Muscle of leg (tissue), 11 donors: ENCODE data around the gene ALDH5A1. TPM values are rescaled to one million over a fixed set of nuclear protein-coding genes. Genes with fewer than 3 reads are reported as not detected.

Source experiments
- DNase-seq: peaks from one replicate; pipeline ENCODE4 v3.0.0; 2013
- H3K27ac ChIP-seq: one replicate; pipeline ENCODE4 v1.5.1; 2013; ENCODE audit warnings: mild to moderate bottlenecking, low read length, control low read depth
- H3K27me3 ChIP-seq: one replicate; pipeline ENCODE4 v1.6.1; 2013; ENCODE audit warnings: low read length; ENCODE audit not compliant: control insufficient read depth, insufficient read depth
- H3K36me3 ChIP-seq: one replicate; pipeline ENCODE4 v1.6.1; 2013; ENCODE audit warnings: low read length; ENCODE audit not compliant: control insufficient read depth, insufficient read depth
- H3K4me1 ChIP-seq: one replicate; pipeline ENCODE4 v1.6.1; 2013; ENCODE audit warnings: low read length; ENCODE audit not compliant: control insufficient read depth, insufficient read depth
- H3K4me3 ChIP-seq: one replicate; pipeline ENCODE4 v1.5.1; 2013; ENCODE audit warnings: low read length, control low read depth
- H3K9me3 ChIP-seq: replicated peaks from 2 replicates; pipeline ENCODE4 v1.6.1; 2013; ENCODE audit warnings: low read depth, low read length; ENCODE audit not compliant: control insufficient read depth
- WGBS: methylation state at CpG from one replicate; pipeline ENCODE4 v1.1.5; 2013; ENCODE audit warnings: missing lambda C conversion rate; ENCODE audit not compliant: insufficient coverage; 5-methylcytosine and 5-hydroxymethylcytosine counted together
- polyA plus RNA-seq, 8 donors: library from polyadenylated mRNA; unstranded; fragments of 120-200 nt; gene quantifications; one replicate each; pipeline versions ENCODE4 v1.2.1 to v1.2.3, GENCODE V29; 2013; ENCODE audit warnings: inconsistent platforms in 1 of 8, low replicate concordance in 1 of 8; ENCODE audit not compliant: insufficient read length in 8 of 8, insufficient read depth in 1 of 8
- total RNA-seq: library from RNA; stranded (reverse); fragments of 120-200 nt; gene quantifications from one replicate; pipeline ENCODE4 v1.2.4, GENCODE V29; 2013

Gene ALDH5A1
- total and polyA plus RNA-seq, 9 donors: 5.9 to 9.4 (median 8.2) TPM

- H3K4me1 ChIP-seq: no peaks in the 10 kb centered on the region
- no peaks in the 10 kb centered on the region for H3K27me3 ChIP-seq
- H3K9me3 ChIP-seq: no peaks in the 10 kb centered on the region
- no peak overlapping the region for H3K27ac ChIP-seq
- peak; percentile 23 for DNase-seq
- WGBS: 74% methylated on average over 9 of the region's 13 CpGs
- H3K4me3 ChIP-seq: no peak overlapping the region
- H3K36me3 ChIP-seq: peaks cover 10% of the 10 kb centered on the region
Observed at GRCh38 chr6:24522228-24523176, 27.7 kb downstream of the ALDH5A1 start.

- Histone ChIP-seq H3K4me3 (no peak overlapping the region), H3K4me1 (no peaks in the 10 kb centered on the region), H3K36me3 (peaks cover 2% of the 10 kb centered on the region), H3K9me3 (no peaks in the 10 kb centered on the region), H3K27me3 (no peaks in the 10 kb centered on the region), H3K27ac (no peak overlapping the region)
- WGBS: no CpG with 5 or more reads among the region's 3 CpGs
- no peak for DNase-seq
Observed at GRCh38 chr6:24524329-24524728, 29.6 kb downstream of the ALDH5A1 start.

- H3K9me3 ChIP-seq: no peaks in the 10 kb centered on the region
- peak; percentile 39 for DNase-seq
- no peaks in the 10 kb centered on the region for H3K27me3 ChIP-seq
- no peak overlapping the region for H3K4me3 ChIP-seq
- H3K36me3 ChIP-seq: peaks cover 2% of the 10 kb centered on the region
- no peak overlapping the region for H3K27ac ChIP-seq
- WGBS: 18% methylated on average over 5 of the region's 5 CpGs
- H3K4me1 ChIP-seq: no peaks in the 10 kb centered on the region
Observed at GRCh38 chr6:24524805-24525204, 30.0 kb downstream of the ALDH5A1 start.

GRCh38 chr6:24529985-24530384 lies 35.2 kb downstream of the ALDH5A1 start:
- 82% methylated on average over 1 of the region's 1 CpG for WGBS
- Histone ChIP-seq H3K4me3 (no peak overlapping the region), H3K27ac (no peak overlapping the region), H3K27me3 (no peaks in the 10 kb centered on the region), H3K9me3 (no peaks in the 10 kb centered on the region), H3K4me1 (no peaks in the 10 kb centered on the region), H3K36me3 (peaks cover 16% of the 10 kb centered on the region)
- no peak for DNase-seq

GRCh38 chr6:24534329-24534728 lies 39.6 kb downstream of the ALDH5A1 start:
- Histone ChIP-seq H3K36me3 (peaks cover 17% of the 10 kb centered on the region), H3K4me1 (no peaks in the 10 kb centered on the region), H3K27me3 (no peaks in the 10 kb centered on the region), H3K9me3 (no peaks in the 10 kb centered on the region), H3K27ac (no peak overlapping the region), H3K4me3 (no peak overlapping the region)
- 82% methylated on average over 2 of the region's 5 CpGs for WGBS
- no peak for DNase-seq

GRCh38 chr6:24535210-24535609 lies 40.4 kb downstream of the ALDH5A1 start:
- 40% methylated on average over 1 of the region's 3 CpGs for WGBS
- peaks cover 17% of the 10 kb centered on the region for H3K36me3 ChIP-seq
- no peaks in the 10 kb centered on the region for H3K4me1 ChIP-seq
- no peaks in the 10 kb centered on the region for H3K9me3 ChIP-seq
- no peaks in the 10 kb centered on the region for H3K27me3 ChIP-seq
- H3K4me3 ChIP-seq: no peak overlapping the region
- DNase-seq: no peak
- H3K27ac ChIP-seq: no peak overlapping the region

GRCh38 chr6:24536466-24536865 lies 41.7 kb downstream of the ALDH5A1 start:
- Histone ChIP-seq H3K4me1 (no peaks in the 10 kb centered on the region), H3K4me3 (no peak overlapping the region), H3K27me3 (no peaks in the 10 kb centered on the region), H3K9me3 (no peaks in the 10 kb centered on the region), H3K27ac (no peak overlapping the region), H3K36me3 (peaks cover 14% of the 10 kb centered on the region)
- WGBS: no CpG with 5 or more reads among the region's 4 CpGs
- peak; percentile 44 for DNase-seq

- DNase-seq: no peak
- WGBS: 80% methylated on average over 3 of the region's 8 CpGs
- H3K27me3 ChIP-seq: no peaks in the 10 kb centered on the region
- no peak overlapping the region for H3K27ac ChIP-seq
- H3K9me3 ChIP-seq: no peaks in the 10 kb centered on the region
- no peaks in the 10 kb centered on the region for H3K4me1 ChIP-seq
- peaks cover 14% of the 10 kb centered on the region for H3K36me3 ChIP-seq
- H3K4me3 ChIP-seq: no peak overlapping the region
Observed at GRCh38 chr6:24537082-24537699, 42.4 kb downstream of the ALDH5A1 start.

- no peaks in the 10 kb centered on the region for H3K27me3 ChIP-seq
- no peak overlapping the region for H3K27ac ChIP-seq
- no peak for DNase-seq
- peaks cover 11% of the 10 kb centered on the region for H3K36me3 ChIP-seq
- no peaks in the 10 kb centered on the region for H3K9me3 ChIP-seq
- H3K4me1 ChIP-seq: no peaks in the 10 kb centered on the region
- 96% methylated on average over 6 of the region's 8 CpGs for WGBS
- H3K4me3 ChIP-seq: no peak overlapping the region
Observed at GRCh38 chr6:24537771-24538385, 43.1 kb downstream of the ALDH5A1 start.

GRCh38 chr6:24539416-24539815 lies 44.6 kb downstream of the ALDH5A1 start:
- Histone ChIP-seq H3K4me3 (no peak overlapping the region), H3K27ac (no peak overlapping the region), H3K9me3 (no peaks in the 10 kb centered on the region), H3K27me3 (no peaks in the 10 kb centered on the region), H3K4me1 (no peaks in the 10 kb centered on the region), H3K36me3 (peaks cover 5% of the 10 kb centered on the region)
- DNase-seq: no peak
- 89% methylated on average over 7 of the region's 8 CpGs for WGBS
